Esophagus muscularis mucosa (tissue), 4 donors: ENCODE measurements around the gene CTNS. TPM values are rescaled to one million over a fixed set of nuclear protein-coding genes. Genes with fewer than 3 reads are reported as not detected.

Experiments used
- DNase-seq: peaks from one replicate; pipeline ENCODE4 v3.0.0-alpha.2; 2017; ENCODE audit errors: extremely low spot score
- H3K27ac ChIP-seq, 4 donors: fragments of 200-600 bp; sonication (generic); replicated peaks in 1 of 4; 1 replicate in 3 of 4; 2 replicates in 1 of 4; pipeline ENCODE4 v1.5.1; 2016 to 2019; ENCODE audit warnings: mild to moderate bottlenecking in 1 of 4
- H3K27me3 ChIP-seq, 4 donors: fragments of 200-600 bp; sonication (generic); one replicate each; pipeline versions ENCODE4 v1.5.1 to v1.6.0; 2016 to 2019
- H3K36me3 ChIP-seq, 4 donors: fragments of 200-600 bp; sonication (generic); one replicate each; pipeline ENCODE4 v1.5.1; 2016 to 2019
- H3K4me1 ChIP-seq, 4 donors: fragments of 200-600 bp; sonication (generic); one replicate each; pipeline ENCODE4 v1.5.1; 2016 to 2019
- H3K4me3 ChIP-seq, 4 donors: fragments of 200-600 bp; sonication (generic); 1 replicate in 2 of 4; 2 replicates in 2 of 4; pipeline ENCODE4 v1.5.1; 2016 to 2019; ENCODE audit warnings: mild to moderate bottlenecking in 4 of 4, moderate library complexity in 1 of 4
- H3K9me3 ChIP-seq, 4 donors: fragments of 200-600 bp; sonication (generic); 1 replicate in 3 of 4; 2 replicates in 1 of 4; pipeline ENCODE4 v1.5.1; 2016 to 2019
- CTCF ChIP-seq, 3 experiments: fragments of 200-600 bp in 2 of 3; fragments of 450-650 bp in 1 of 3; sonication (generic) in 2 of 3; IDR thresholded peaks; one replicate each; pipeline ENCODE4 v1.5.1; 2017 to 2019; ENCODE audit warnings: antibody characterized with exemption in 3 of 3, mild to moderate bottlenecking in 2 of 3, moderate library complexity in 1 of 3
- EP300 ChIP-seq: sonication (generic); formaldehyde crosslinking; IDR thresholded peaks from one replicate; pipeline ENCODE4 v1.6.1; 2017; ENCODE audit warnings: antibody characterized with exemption
- POLR2A ChIP-seq: fragments of 450-650 bp; IDR thresholded peaks from one replicate; pipeline ENCODE4 v1.6.1; 2017; ENCODE audit warnings: antibody characterized with exemption, moderate library complexity, mild to moderate bottlenecking, low read depth
- POLR2AphosphoS5 ChIP-seq, 2 donors: sonication (generic); formaldehyde crosslinking; IDR thresholded peaks; one replicate each; pipeline ENCODE4 v1.6.1; 2017; ENCODE audit warnings: antibody characterized with exemption in 2 of 2
- WGBS: methylation state at CpG from one replicate; pipeline ENCODE4 v1.1.5; 2018; 5-methylcytosine and 5-hydroxymethylcytosine counted together
- intact Hi-C: fragments of 100-400 bp; cut with DNase I; formaldehyde crosslinking; loops from one replicate; pipeline ENCODE4 v1.15.1; 2023
- total RNA-seq, 4 donors: library from RNA; depleted of rRNA; stranded (reverse); fragments of >200 nt; gene quantifications; one replicate each; pipeline versions ENCODE4 v1.1.0 to v1.2.1, GENCODE V29; 2016

Gene CTNS
- total RNA-seq, 4 donors from 2014 or later, result 10.4 to 20.3 (median 15.5) TPM

- peaks cover 0 to 29% (median 8%) of the 10 kb centered on the region in 4 donors for H3K36me3 ChIP-seq
- H3K27me3 ChIP-seq, result no peaks in the 10 kb centered on the region
- WGBS, result 89% methylated on average over 15 of the region's 16 CpGs
- H3K4me1 ChIP-seq, result peaks cover 21 to 40% (median 33%) of the 10 kb centered on the region in 4 donors
- no peak overlapping the region for H3K4me3 ChIP-seq
- intact Hi-C loops, result no loop called here
- H3K27ac ChIP-seq, result no peak overlapping the region
- H3K9me3 ChIP-seq, result no peaks in the 10 kb centered on the region
- no peak for DNase-seq
- no peak for TF ChIP-seq EP300
- TF ChIP-seq POLR2AphosphoS5 (IDR thresholded peaks at IDR 0.05), result no peak
- TF ChIP-seq CTCF (IDR thresholded peaks at IDR 0.05), result no peak
- TF ChIP-seq POLR2A, result no peak
These were observed 19.8 kb downstream of the CTNS start for GRCh38 chr17:3656353-3656752.

DNA sequence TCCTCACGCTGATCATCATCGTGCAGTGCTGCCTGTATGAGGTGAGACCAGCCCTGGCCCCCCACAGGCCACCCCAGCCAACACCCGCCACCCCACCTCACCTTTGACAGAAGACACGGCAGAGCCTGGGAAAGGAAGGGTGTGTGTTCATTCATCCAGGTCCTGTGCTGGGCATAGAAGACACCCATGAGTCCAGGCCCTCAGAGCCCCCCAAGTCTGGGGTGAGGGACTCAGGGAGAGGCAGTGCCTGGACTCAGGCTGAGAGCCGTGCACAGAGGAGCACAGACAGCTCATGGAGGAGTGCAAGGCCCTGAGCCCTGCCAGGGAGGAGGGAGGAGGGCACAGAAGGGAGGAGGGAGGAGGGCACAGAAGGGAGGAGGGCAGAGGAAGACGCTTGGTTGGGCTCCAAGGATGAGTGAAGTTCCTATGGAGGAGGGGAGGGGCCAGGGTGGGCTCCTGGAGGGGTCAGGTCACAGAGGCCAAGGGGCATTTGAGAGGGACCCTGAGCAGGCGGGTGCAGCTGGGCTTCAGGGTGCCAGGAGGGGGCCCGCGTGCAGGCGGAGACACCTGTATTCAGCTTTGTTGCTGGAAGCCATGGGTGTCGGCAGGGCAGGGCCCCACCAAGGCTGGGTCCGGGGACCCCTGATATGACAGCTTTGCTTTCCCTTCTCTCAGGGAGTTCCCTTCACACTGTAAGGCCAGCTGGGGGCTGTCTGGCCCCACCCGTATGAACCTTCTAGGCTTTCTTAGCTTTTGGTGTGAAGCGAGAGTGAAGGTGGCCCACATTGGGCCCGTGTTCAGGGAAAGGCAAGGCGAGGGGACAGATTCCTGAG lies 20.4 kb downstream of the CTNS start:
- intact Hi-C loops, result no loop called here
- no peak for DNase-seq
- H3K4me1 ChIP-seq, result peaks cover 21 to 40% (median 33%) of the 10 kb centered on the region in 4 donors
- TF ChIP-seq POLR2AphosphoS5 (IDR thresholded peaks at IDR 0.05) (no peak), POLR2A (no peak), EP300 (no peak), CTCF (IDR thresholded peaks at IDR 0.05) (no peak)
- no peak overlapping the region for H3K27ac ChIP-seq
- no peak overlapping the region for H3K4me3 ChIP-seq
- WGBS, result 91% methylated on average over 15 of the region's 16 CpGs
- no peaks in the 10 kb centered on the region for H3K27me3 ChIP-seq
- H3K36me3 ChIP-seq, result peaks cover 0 to 34% (median 14%) of the 10 kb centered on the region in 4 donors
- no peaks in the 10 kb centered on the region for H3K9me3 ChIP-seq

DNA sequence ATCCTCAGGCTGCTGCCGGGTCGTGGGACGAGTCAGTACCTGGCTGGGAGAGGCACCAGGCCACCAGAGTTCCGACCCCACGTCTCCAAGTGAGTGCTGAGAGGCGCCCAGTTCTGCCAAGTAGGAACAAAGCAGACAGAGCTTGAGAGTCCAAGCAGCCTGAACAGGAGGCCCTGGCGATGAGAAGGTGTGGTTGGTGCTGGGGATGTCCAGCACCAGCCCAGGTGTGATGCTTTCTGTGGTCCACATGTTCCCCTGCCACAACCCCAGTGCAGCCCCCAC lies 21.0 kb downstream of the CTNS start:
- Histone ChIP-seq H3K27me3 (no peaks in the 10 kb centered on the region), H3K36me3 (peaks cover 0 to 39% (median 19%) of the 10 kb centered on the region in 4 donors), H3K9me3 (no peaks in the 10 kb centered on the region), H3K4me3 (no peak overlapping the region), H3K27ac (no peak overlapping the region), H3K4me1 (peaks cover 21 to 40% (median 33%) of the 10 kb centered on the region in 4 donors)
- TF ChIP-seq CTCF (IDR thresholded peaks at IDR 0.05) (no peak), POLR2A (no peak), POLR2AphosphoS5 (IDR thresholded peaks at IDR 0.05) (no peak), EP300 (no peak)
- WGBS, result 78% methylated on average over 7 of the region's 7 CpGs
- no peak for DNase-seq
- intact Hi-C loops, result no loop called here

DNA sequence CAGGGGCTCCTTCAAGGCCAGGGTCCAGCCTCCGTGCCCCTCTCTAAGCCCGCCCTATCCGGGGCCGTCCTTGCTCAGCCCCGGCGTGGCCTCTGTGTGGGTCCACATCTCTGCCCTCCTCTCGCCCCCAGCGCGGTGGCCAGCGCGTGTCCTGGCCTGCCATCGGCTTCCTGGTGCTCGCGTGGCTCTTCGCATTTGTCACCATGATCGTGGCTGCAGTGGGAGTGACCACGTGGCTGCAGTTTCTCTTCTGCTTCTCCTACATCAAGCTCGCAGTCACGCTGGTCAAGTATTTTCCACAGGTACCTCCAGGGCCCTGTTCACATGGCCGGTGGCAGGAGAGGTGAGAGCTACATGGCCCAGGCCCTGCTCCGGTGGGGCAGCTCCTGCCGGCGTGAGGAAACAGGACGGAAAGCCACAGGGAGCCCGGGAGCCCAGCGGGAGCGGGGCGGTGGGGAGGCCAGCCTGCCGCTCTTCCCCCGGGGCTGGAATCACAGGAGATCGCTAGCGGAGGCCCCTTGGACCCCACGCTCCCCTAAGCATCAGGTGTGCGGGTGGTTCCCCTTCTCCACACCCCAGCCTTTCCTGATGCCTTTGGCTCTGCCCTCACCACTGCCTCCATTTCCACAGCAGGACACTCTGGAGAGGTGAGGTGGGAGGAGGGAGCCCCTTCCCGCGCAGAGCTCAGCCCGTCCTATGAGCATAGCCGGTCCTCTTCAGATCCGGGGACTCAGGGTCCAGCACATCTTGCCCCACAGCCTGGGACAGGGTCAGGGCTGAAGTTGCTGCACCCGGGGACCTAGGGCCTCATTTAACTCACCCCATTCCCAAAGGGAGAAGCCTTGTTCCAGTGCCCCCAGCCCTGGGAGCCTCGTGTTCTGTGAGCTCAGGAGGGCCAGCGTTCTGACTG lies 21.6 kb downstream of the CTNS start:
- WGBS, result 91% methylated on average over 34 of the region's 42 CpGs
- Histone ChIP-seq H3K36me3 (peaks cover 1 to 45% (median 25%) of the 10 kb centered on the region in 4 donors), H3K27ac (peak overlapping the region; percentile 72 to 87 (median 78)), H3K4me1 (peaks cover 21 to 40% (median 33%) of the 10 kb centered on the region in 4 donors), H3K9me3 (no peaks in the 10 kb centered on the region), H3K27me3 (no peaks in the 10 kb centered on the region), H3K4me3 (no peak overlapping the region)
- intact Hi-C loops, result no loop called here
- TF ChIP-seq POLR2AphosphoS5 (IDR thresholded peaks at IDR 0.05) (no peak), POLR2A (no peak), EP300 (no peak), CTCF (IDR thresholded peaks at IDR 0.05) (no peak)
- no peak for DNase-seq
